Ramos (cell line): ENCODE data around the gene RNF152.

ENCODE experiments used
- in situ Hi-C: fragments of 300-500 bp; cut with MboI; formaldehyde crosslinking; loops from one replicate; pipeline ENCODE4 v1.14.3; 2022; ENCODE audit warnings: low sequenced_read_pairs; ENCODE audit not compliant: unreplicated experiment

RNF152 gene

DNA sequence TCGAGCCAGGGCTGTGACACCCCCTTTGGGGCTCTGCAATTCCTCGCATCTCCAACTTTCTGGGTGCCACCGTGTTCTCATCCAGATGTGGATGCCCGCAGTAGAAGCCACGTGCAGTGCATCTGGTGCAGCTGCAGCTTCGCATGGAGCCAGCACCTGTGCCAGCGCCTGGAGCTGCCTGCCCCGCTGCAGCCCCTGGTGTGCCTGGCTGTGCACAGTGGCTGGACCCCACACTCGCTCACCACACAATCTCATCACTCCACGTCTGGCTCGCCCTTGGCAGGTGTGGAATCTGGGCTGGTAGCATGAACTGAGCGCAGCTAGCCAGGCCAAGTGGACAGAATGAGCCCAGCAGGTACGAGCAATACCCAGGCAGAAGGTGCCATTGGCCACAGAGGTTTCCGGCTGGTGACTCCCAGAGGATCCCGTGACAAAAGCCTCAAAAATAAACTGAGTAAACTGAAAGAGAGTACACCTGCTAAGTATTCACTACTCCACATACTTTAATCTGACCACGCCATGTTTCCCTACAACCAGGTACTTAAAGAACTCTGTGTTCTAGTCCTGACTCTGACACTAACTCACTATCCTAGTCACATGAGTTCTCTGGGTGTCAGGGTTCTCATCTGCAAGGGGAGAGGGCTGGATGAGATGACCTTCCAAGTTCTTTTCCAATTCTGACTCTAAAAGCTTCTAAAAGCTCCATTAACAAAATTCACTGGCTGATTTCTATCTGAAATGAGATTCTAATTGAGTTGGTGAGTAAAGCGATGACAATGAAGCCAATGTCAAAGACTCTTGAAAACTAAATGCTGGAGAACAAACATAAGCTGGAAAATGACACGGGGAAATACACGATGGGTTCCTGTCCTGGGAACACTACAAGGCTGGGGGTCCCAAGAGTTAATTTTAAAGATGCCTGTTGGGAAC is 37.1 kb downstream of the RNF152 start:
- in situ Hi-C loops = no loop called here

DNA sequence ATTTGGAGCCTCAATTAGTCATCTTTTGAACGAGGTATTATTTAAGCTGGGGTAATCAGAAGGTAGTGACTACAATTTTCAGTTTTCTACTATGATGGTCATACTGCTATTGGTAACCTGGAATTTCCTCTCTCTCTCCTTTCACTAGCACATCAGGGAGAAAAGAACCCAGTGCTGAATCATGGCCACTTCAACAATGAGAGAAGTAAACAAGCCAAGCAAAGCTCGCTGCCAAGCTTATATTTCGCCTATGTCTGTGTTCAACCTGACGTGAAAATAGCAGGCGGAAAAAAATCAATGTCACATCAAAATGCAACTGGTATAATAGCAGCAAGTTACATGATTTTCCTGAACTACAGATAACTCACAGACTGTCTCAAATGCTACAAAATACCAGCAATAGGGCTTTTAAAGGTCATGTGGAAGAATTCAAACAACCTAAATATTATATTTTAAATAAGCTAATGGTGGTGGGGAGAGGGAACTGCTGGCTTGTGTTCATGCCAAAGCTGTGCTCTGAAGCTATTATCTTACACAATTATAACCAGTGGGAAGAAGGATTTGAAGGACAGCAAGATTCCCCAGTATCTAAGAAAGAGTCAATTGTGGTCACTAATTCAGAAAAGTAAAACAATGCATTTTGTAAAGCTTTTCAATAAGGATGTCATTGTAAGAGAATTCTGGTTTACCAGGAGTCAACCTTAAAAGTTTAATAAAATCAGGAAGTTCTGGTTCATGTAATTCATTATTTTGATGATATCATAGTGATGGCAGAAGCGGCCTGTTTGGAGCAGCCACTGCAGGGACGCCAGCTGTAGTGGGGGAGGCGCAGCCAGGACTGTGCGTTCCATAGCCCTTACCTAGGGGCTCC is 38.0 kb downstream of the RNF152 start:
- in situ Hi-C loops = no loop called here

DNA sequence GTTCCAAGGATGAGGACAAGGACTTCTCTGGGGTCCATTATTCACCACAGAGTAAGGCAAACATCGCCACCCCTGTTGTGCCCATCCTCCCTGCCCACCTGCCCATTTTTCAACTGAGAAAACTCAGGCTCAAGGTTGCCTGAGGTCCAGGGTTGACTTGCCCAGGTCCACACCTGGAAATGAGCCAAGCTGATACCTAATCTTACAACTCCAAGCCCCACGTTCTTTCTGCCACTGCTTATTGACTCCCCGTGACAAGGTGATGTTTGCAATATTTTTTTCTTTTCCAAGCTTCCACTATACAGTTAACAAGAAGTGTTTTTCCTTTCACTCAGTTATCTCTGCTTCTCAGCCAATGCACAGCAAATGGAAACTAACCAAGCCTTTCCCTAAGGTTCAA is 39.0 kb downstream of the RNF152 start:
- in situ Hi-C loops = no loop called here

DNA sequence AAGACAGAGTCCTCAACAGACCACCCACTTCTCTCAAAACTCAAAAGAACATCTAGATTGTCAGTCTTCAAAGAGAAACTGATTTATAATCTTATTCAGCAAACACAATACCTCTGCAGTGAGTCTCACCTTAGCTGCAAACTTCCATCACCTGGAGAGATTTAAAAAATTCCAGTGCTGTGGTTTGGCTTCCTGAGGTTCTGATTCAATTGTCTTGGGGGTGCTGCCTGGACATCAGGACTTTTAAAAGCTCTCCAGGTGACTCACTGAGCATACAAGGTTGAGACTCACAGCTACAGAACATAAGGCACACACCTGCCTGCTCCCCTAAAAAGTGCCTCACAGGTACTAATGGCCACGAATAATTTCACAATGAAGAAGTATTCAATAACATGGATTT is 40.3 kb downstream of the RNF152 start:
- in situ Hi-C loops = no loop called here

DNA sequence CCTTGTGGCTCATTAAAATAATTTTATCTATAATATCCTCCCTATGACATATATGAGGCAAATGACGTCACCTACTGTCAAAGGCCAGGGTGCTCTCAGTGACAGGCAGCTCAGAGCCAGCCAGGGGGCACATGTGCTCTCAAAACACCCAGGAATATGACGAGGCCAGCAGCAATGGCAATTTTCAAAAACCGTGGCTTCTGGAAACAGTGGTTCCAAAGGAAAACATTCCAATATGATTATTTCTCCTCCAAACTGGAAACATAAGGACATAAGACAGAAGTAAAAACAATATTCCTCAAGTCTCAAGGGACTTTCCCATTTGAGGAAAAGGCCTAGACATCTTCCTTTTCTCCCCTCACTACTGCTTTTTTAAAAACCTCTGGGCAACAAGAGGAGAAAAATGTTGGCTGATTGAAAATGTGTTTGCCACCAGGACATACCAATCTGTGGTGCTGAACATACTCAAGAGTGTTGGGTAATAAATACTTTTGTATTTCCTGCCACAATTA is 40.8 kb downstream of the RNF152 start:
- in situ Hi-C loops = no loop called here

DNA sequence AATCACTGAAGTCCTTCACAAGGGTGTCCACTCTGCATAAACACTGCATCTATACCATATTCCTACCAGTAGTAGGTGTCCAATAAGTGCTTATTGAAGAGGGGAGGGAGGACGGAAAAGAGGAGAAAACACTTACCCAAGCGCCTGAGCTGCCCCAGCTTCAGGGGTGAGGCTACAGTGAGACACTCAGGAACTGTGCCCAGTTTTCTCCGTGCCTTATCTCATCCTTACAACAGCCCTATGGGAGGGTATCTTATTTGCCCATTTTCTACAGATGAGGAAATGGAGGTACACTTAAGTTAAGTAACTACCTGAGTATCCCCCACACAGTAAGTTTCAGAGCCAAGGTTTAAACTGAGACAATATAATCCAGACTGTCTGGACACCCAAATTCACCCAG is 41.5 kb downstream of the RNF152 start:
- in situ Hi-C loops = no loop called here

DNA sequence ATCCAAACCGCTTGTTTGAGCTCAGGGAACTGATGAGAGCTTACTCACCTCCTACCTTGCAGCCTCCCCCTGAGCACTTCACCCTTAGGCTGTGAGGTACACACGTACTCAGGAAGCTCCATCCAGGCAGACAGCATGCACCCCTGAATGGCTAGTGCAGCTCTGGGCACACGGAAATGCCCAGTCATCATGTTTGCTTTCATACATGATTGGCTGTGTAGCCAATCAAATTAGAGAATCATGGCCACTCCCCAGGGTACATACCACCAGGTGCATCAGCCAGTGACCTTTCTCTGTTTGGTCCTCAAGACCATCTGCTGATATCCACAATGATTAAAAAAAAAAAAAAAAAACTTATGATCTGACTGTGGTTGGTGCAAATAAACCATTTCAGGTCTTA is 42.1 kb downstream of the RNF152 start:
- in situ Hi-C loops = no loop called here

DNA sequence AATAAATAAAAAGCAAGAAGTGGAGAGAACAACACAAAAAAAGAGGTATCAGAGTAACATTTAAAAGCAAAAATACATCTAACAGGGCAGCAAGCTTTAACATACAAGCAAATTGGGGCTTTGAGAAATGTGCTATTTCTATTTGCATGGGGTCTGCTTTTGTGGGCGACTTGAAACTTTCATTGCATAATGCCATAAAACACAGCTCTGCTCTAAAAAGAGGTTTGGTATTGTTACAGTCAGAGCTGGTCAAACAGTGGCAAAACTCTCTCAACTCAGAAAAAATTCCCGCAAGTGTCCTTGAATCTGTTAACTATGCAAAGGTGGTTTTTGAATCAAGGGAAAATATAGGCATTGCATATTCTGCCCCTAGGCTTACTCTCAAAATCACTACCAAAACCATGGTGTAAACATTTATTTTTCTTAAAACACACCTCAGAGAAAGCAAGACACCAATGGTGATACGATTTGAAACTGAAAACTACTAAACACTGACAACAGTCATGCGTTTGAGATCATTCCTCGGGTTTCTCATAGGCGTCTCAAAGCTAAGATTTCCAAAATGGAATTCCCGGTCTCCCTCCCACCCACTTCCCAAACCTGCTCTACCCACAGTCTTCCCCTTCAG is 45.5 kb downstream of the RNF152 start:
- in situ Hi-C loops = no loop called here

DNA sequence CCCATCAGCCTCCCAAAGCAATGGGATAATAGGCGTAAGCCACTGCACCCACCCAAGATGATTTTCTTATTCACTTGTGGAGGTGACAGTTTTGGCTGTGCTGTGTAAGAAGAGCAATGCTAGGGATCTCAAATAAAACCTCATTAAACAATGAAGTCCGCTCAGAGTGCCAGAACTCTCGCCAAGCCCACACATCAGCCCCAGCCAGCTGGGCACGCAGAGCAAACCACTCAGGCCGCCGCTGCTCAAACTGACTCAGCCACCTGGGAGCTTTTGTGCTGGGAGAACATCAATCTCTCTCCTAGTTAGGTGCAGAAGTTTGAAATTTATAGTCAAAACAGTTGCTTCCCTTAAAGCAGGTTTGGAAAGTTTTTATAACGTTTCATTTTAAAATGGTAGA is 47.6 kb downstream of the RNF152 start:
- in situ Hi-C loops = no loop called here

DNA sequence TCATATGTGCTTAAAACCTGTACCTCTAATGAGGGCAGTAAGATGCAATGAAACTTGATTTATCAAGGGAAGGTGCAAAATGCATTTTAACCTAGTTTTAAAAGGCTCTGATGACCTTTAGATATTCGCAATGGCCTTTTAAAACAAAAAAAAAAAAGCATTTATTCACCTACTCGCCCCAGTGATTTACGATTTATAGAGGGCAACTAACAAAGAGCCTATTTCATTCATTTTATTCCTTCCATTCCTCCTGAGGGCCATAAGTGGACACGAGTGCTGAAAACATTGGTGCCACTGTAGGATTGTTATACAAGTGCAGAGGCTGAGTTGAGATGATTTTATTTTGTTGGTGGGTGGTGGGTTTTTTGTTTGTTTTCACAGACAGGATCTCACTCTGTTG is 48.1 kb downstream of the RNF152 start:
- in situ Hi-C loops = no loop called here

DNA sequence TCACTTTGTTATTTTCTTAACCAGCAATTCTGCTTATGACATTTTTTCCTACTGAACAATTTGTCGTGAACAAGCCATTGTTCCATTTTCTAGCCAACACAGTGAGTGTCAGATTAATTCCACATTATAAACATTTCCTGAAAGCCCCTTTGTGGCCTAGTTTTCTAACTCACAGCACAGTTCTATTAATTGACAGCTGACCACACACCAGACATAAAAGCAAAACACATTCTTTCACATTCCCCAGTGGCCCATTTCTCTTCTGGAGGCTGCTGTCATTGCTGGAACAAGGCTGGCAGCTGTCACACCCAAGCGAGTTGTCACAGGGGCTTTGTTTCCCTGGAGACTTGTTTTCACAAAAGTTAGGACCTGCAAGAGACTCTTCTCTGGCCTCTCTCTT is 50.7 kb downstream of the RNF152 start:
- in situ Hi-C loops = no loop called here

DNA sequence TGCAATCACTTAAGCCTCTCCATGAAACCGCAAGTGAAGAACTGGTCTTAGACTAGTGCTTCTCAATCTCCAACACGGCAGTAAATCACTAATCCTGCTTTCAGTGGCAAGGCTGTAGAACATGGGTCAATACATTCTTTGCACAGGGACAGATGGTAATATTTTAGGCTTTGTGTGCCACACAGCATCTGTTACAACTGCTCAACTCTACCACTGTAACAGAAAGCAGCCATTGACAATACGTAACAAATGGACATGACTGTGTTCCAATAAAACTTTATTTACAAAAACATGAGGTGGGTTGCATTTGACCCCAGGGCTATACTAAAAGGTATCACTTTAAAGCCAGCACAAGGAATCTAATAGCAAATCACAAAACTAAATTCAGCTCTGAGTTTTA is 51.1 kb downstream of the RNF152 start:
- in situ Hi-C loops = no loop called here

DNA sequence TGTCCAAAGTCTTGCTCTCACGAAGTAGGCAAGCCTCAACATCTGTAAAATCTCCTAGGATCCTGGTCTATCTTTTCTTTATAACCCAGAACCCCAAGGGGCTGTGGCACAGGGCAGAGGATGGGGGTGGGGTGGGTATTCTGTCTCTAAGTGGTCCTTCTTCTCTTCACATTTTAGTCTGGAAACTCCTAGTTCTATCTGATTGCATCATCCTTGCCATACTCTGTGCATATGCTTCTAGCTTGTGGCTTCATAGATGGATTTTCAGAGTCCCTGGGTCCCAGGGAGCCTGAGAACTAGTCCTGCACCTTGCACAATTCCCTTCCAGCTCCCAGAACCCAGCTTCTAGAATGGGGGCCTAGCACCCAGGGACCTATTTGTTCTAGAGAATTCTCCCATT is 52.5 kb downstream of the RNF152 start:
- in situ Hi-C loops = no loop called here

DNA sequence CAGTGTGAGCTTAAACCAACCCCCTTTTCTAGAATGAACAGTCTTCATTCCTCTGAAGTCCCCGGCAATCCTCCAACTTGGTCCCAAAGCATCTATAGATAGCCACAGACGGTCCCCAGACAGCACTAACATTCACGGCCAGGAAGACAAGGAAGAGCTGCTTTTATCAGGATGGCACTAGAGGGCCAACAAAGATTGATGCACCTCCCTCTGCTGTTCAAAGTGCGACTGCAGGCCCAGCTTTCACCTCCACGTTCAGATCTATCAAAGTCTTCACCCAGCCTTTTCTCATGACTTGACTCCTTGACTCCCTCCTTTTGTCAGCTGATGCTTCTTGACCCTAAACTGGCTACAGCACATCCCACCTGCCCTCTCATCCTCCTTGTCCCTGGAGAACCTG is 54.3 kb downstream of the RNF152 start:
- in situ Hi-C loops = no loop called here

DNA sequence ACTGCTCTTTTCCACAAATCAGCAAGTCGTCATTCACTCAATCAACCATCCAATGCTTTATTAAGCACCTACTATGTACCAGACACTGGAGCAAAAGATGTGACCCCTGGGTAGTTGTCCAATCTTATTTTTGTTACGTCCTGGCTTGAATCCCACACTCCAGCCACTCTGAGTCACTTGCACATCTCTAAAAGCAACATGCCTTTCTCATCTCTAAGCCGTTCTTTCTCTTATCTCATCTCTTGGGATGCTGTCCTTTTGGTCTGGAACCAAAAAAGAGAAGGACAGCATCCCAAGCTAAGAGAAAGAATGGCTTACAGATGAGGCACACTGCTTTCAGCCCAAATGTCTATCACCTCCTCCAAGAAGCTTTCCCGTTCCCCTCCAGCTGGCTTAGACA is 58.8 kb downstream of the RNF152 start:
- in situ Hi-C loops = no loop called here

DNA sequence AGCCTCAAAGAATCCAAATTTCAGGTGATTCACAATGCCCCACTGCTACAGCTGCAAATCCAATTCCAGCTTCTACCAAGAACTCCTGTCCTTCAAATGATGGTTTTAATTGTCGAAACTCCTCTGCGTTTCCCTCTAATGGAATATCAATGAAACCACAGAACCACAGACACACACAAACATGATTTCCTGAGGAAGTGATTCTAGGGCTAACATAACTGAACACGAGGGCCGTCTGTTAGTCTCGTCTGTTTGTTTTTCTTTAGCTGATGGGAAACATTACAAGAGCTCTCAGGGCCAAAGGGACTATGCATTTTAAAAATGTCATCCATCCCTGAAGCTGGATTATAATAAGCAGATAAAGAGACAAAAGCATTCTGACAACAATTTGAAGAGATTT is 59.4 kb downstream of the RNF152 start:
- in situ Hi-C loops = no loop called here

DNA sequence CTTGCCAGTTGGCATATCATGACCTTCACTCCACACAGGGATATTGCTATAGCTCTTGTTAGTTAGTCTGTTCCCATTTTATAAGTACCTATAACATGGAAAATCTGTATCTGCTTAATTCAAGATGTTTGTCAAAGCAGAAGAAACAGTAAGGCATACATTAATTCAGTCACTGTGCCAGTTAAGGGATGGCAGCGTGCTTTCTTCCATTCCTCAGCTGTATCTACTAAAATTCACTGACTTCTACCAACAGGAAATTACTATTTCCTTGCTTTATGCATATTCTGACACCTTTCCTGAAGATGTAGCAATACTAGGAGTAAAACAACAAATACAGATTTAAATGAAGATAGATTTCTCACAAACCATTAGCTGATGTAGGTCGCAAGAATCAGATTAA is 59.9 kb downstream of the RNF152 start:
- in situ Hi-C loops = no loop called here

DNA sequence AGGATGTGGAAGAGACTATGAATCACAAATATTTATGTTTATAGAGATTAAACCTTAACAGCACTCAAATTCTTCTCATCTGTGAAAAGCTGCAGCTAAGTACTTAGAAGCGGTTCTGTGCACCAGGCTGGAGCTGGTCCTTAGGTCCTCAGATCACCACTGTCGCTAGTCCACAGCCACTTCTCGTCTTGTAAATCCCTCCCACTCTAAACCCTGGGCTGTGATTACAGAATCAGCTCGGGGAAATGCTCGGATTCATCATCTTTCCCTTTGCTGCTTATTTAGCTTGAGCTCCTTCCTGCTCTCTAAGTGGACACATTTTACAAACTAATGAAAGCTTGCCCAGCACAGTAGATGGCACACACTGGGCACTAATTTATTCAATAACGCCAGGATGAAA is 61.7 kb downstream of the RNF152 start:
- in situ Hi-C loops = no loop called here

DNA sequence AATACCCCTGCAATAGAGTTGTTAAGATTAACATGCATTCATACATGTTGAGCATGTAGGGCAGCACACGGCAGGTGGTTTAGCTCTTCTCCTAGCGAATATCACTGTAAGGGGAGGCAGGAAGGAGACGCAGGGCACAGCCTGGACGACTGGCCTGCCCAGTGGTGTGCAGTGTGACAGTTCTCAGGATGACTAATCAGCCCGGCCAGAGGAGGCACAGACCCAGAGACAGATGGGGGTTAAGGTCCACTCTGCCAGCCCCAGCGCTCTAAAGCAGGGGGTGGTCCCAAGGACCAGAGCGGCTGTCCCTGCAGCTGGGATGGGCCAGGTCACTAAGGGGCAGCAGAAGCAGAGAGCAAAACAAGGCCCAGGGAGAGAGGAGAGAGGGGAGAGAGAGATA is 63.7 kb downstream of the RNF152 start:
- in situ Hi-C loops = no loop called here

DNA sequence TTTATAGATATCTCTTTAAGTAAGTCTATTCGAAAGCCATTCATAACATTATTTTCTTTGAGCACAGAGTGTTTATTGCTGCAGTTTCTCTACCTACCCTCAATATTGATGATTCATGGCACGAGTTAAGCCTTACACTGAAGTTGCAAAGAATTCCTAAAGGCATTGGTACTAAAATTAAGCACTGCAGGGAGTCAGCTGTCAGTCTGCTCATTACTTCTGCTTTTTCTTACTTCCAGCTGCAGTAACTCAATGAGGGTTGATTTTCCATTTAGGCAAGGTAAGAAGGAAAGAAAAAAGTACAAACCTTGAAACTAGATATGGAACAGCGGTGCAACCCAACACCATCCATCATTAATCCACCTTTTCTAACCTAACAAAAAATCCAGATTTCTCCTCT is 65.2 kb downstream of the RNF152 start:
- in situ Hi-C loops = no loop called here

DNA sequence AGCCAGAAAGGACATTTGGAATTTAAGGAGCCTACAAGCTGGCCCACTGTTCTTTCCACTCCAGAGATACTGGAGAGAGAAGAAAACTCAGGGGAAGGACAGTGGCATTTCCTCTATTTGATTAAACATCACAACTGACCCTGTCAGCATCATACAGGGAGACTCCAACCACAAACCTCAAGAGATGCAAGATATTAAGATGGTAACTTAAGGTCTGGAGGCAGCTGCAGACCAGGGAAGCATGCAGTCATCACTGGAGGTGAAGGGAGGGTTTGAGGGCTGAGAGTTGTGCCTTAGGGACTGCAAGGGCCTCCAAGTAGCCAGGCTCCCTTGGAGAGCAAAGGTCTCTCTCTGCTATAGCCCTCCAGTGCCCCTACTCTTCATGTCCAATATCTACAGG is 67.4 kb downstream of the RNF152 start:
- in situ Hi-C loops = no loop called here
